IMR-90 (cell line): ENCODE measurements around the gene PAQR4. TPM values are rescaled to one million over a fixed set of nuclear protein-coding genes. Genes with fewer than 3 reads are reported as not detected.
A peak's percentile ranks its signal among the peaks of the same experiment; 100 is the strongest.

Experiments used
- ATAC-seq: fragments of 200-7000 bp; cut with Tn5 transposase; 2 replicates; pipeline ENCODE4 v1.9.1; 2020; ENCODE audit warnings: low read depth, mild to moderate bottlenecking, moderate library complexity
- BruUV-seq: library from RNA; stranded (reverse); fragments of 400-500 nt; replicated peaks from 2 replicates; lab custom pipeline; 2021; lab: Mats Ljungman, UMichigan
- CTCF ChIA-PET: fragments of 300-600 bp; formaldehyde crosslinking; extraction: SDS; loops from one replicate; lab custom pipeline; 2021; ENCODE audit warnings: antibody characterized with exemption; lab: Yijun Ruan, JAX
- POLR2A ChIA-PET: fragments of 300-600 bp; sonication (Branson Sonifier 250); formaldehyde crosslinking; loops from one replicate; lab custom pipeline; 2022; ENCODE audit warnings: antibody characterized with exemption; ENCODE audit not compliant: unreplicated experiment; lab: Charles Lee
- DNase-seq: peaks from one replicate; pipeline ENCODE4 v3.0.0; 2013
- H2AFZ ChIP-seq: replicated peaks from 2 replicates; pipeline ENCODE3; 2013; ENCODE audit warnings: low read length, mild to moderate bottlenecking; ENCODE audit not compliant: poor library complexity
- H2AK5ac ChIP-seq: 2 replicates; pipeline ENCODE4 v1.6.1; 2013; ENCODE audit warnings: low read depth, low read length, inconsistent platforms
- H2AK9ac ChIP-seq: replicated peaks from 2 replicates; pipeline ENCODE3; 2013; ENCODE audit warnings: mild to moderate bottlenecking, low read depth, low read length, moderate library complexity; ENCODE audit not compliant: poor library complexity
- H2BK120ac ChIP-seq: 2 replicates; pipeline ENCODE4 v1.6.1; 2013; ENCODE audit warnings: low read depth, low read length, inconsistent platforms
- H2BK15ac ChIP-seq: 3 replicates; pipeline ENCODE4 v1.6.1; 2013; ENCODE audit warnings: low read depth, low read length, inconsistent platforms
- H2BK20ac ChIP-seq: 2 replicates; pipeline ENCODE4 v1.6.1; 2013; ENCODE audit warnings: low read depth, mild to moderate bottlenecking, inconsistent platforms, low read length, moderate library complexity
- H2BK5ac ChIP-seq: 2 replicates; pipeline ENCODE4 v1.6.1; 2013; ENCODE audit warnings: mild to moderate bottlenecking, low read depth, low read length, inconsistent platforms; ENCODE audit not compliant: poor library complexity, severe bottlenecking
- H3K14ac ChIP-seq: replicated peaks from 2 replicates; pipeline ENCODE4 v1.6.1; 2013; ENCODE audit warnings: low read depth, low read length, inconsistent platforms
- H3K18ac ChIP-seq: 2 replicates; pipeline ENCODE4 v1.6.1; 2013; ENCODE audit warnings: low read depth, low read length, control low read depth
- H3K23ac ChIP-seq: 2 replicates; pipeline ENCODE4 v1.6.1; 2013; ENCODE audit warnings: low read depth, low read length, inconsistent platforms
- H3K27ac ChIP-seq: 2 replicates; pipeline ENCODE4 v1.5.1; 2013; ENCODE audit warnings: mild to moderate bottlenecking, control low read depth, low read length; ENCODE audit not compliant: insufficient read depth
- H3K27me3 ChIP-seq: 2 replicates; pipeline ENCODE4 v1.6.1; 2013; ENCODE audit warnings: low read length; ENCODE audit not compliant: control insufficient read depth, insufficient read depth
- H3K36me3 ChIP-seq: 2 replicates; pipeline ENCODE4 v1.6.1; 2013; ENCODE audit warnings: low read length, mixed read lengths; ENCODE audit not compliant: control insufficient read depth, insufficient read depth
- H3K4ac ChIP-seq: 2 replicates; pipeline ENCODE4 v1.6.1; 2013; ENCODE audit warnings: low read depth, low read length, inconsistent platforms
- H3K4me1 ChIP-seq: 2 replicates; pipeline ENCODE4 v1.6.1; 2013; ENCODE audit warnings: low read length, mixed read lengths; ENCODE audit not compliant: control insufficient read depth, insufficient read depth
- H3K4me2 ChIP-seq: 2 replicates; pipeline ENCODE4 v1.6.1; 2013; ENCODE audit warnings: low read depth, mild to moderate bottlenecking, control low read depth, low read length, moderate library complexity
- H3K4me3 ChIP-seq: 2 replicates; pipeline ENCODE4 v1.5.1; 2013; ENCODE audit warnings: low read depth, mild to moderate bottlenecking, control low read depth, low read length, moderate library complexity; ENCODE audit not compliant: insufficient read depth
- H3K56ac ChIP-seq: 2 replicates; pipeline ENCODE4 v1.6.1; 2013; ENCODE audit warnings: low read length, inconsistent platforms; ENCODE audit not compliant: insufficient read depth; ENCODE audit errors: extremely low read depth
- H3K79me1 ChIP-seq, 2 experiments: 2 replicates each; pipeline ENCODE4 v1.6.1; 2013; ENCODE audit warnings: low read length in 2 of 2, inconsistent platforms in 1 of 2, low read depth in 1 of 2
- H3K9ac ChIP-seq: 2 replicates; pipeline ENCODE4 v1.6.1; 2013; ENCODE audit warnings: low read depth, low read length, control low read depth
- H3K9me1 ChIP-seq: 2 replicates; pipeline ENCODE4 v1.6.1; 2013; ENCODE audit warnings: low read length, inconsistent platforms; ENCODE audit not compliant: insufficient read depth
- H3K9me3 ChIP-seq: 2 replicates; pipeline ENCODE4 v1.6.1; 2013; ENCODE audit warnings: low read length; ENCODE audit not compliant: control insufficient read depth, insufficient read depth
- H4K20me1 ChIP-seq: 2 replicates; pipeline ENCODE4 v1.6.1; 2013; ENCODE audit warnings: low read length, inconsistent platforms; ENCODE audit not compliant: insufficient read depth
- H4K5ac ChIP-seq: 2 replicates; pipeline ENCODE4 v1.6.1; 2013; ENCODE audit warnings: mild to moderate bottlenecking, low read depth, low read length, control low read depth
- H4K8ac ChIP-seq, 2 experiments: 2 replicates each; pipeline ENCODE4 v1.6.1; 2013; ENCODE audit warnings: low read depth in 2 of 2, low read length in 2 of 2, control low read depth in 1 of 2, inconsistent platforms in 1 of 2
- H4K91ac ChIP-seq: 2 replicates; pipeline ENCODE4 v1.6.1; 2013; ENCODE audit warnings: low read depth, low read length, inconsistent platforms; ENCODE audit not compliant: insufficient read depth
- BHLHE40 ChIP-seq: fragments of 150-350 bp; IDR thresholded peaks from 2 replicates; pipeline ENCODE4 v1.6.1; 2016; ENCODE audit warnings: mild to moderate bottlenecking, low read depth, low read length
- CEBPB ChIP-seq: IDR thresholded peaks from 2 replicates; pipeline ENCODE4 v1.6.1; 2012; ENCODE audit warnings: low read depth, low read length, improper control_type of control experiment
- CHD1 ChIP-seq: IDR thresholded peaks from 2 replicates; pipeline ENCODE4 v1.6.1; 2012; ENCODE audit warnings: low read depth, low read length, improper control_type of control experiment
- FOS ChIP-seq: fragments of 150-350 bp; IDR thresholded peaks from 2 replicates; pipeline ENCODE4 v1.6.1; 2016; ENCODE audit warnings: low read depth, low read length
- MAFK ChIP-seq: IDR thresholded peaks from 2 replicates; pipeline ENCODE4 v1.6.1; 2012; ENCODE audit warnings: low read depth, low read length, improper control_type of control experiment
- MAZ ChIP-seq: IDR thresholded peaks from 2 replicates; pipeline ENCODE4 v1.6.1; 2012; ENCODE audit warnings: low read depth, mild to moderate bottlenecking, low read length, improper control_type of control experiment, moderate library complexity, borderline replicate concordance
- MXI1 ChIP-seq: IDR thresholded peaks from 2 replicates; pipeline ENCODE4 v1.6.1; 2012; ENCODE audit warnings: low read depth, mild to moderate bottlenecking, low read length, moderate library complexity, borderline replicate concordance
- NFE2L2 ChIP-seq: fragments of 150-350 bp; IDR thresholded peaks from 2 replicates; pipeline ENCODE4 v1.6.1; 2016; ENCODE audit warnings: low read depth, mild to moderate bottlenecking, low read length
- POLR2A ChIP-seq: IDR thresholded peaks from 2 replicates; pipeline ENCODE4 v1.6.1; 2012; ENCODE audit warnings: mild to moderate bottlenecking, low read depth, low read length
- RAD21 ChIP-seq: IDR thresholded peaks from 2 replicates; pipeline ENCODE4 v1.6.1; 2012; ENCODE audit warnings: low read length, improper control_type of control experiment
- RCOR1 ChIP-seq: IDR thresholded peaks from 2 replicates; pipeline ENCODE4 v1.6.1; 2012; ENCODE audit warnings: mild to moderate bottlenecking, low read length, improper control_type of control experiment; ENCODE audit not compliant: insufficient replicate concordance
- RFX5 ChIP-seq: IDR thresholded peaks from 2 replicates; pipeline ENCODE4 v1.8.0; 2012; ENCODE audit warnings: low read depth, mild to moderate bottlenecking, low read length, moderate library complexity
- SMC3 ChIP-seq: fragments of 150-350 bp; IDR thresholded peaks from 2 replicates; pipeline ENCODE4 v1.6.1; 2016; ENCODE audit warnings: low read depth, mild to moderate bottlenecking, antibody characterized with exemption, low read length, moderate library complexity
- WGBS, 2 experiments: methylation state at CpG; one replicate each; pipeline versions ENCODE4 v1.1.5 to v1.1.7; 2013; ENCODE audit warnings: missing lambda C conversion rate in 2 of 2; ENCODE audit not compliant: insufficient read length in 1 of 2; ENCODE audit errors: extremely low coverage in 2 of 2; 5-methylcytosine and 5-hydroxymethylcytosine counted together
- dilution Hi-C: fragments of 300-500 bp; cut with HindIII; formaldehyde crosslinking; loops from one replicate; pipeline ENCODE4 v1.14.3; 2018; ENCODE audit warnings: low sequenced_read_pairs; ENCODE audit not compliant: unreplicated experiment
- in situ Hi-C: fragments of 300-500 bp; cut with MboI; formaldehyde crosslinking; loops from 3 replicates; pipeline ENCODE4 v1.14.3; 2019; ENCODE audit warnings: low sequenced_read_pairs, inconsistent platforms, mixed read lengths
- intact Hi-C: fragments of 100-400 bp; cut with micrococcal nuclease; formaldehyde crosslinking; loops from 2 replicates; pipeline ENCODE4 v1.10.0; 2022
- polyA plus RNA-seq, 3 experiments: library from polyadenylated mRNA; depleted of rRNA; stranded (reverse); fragments of >200 nt; gene quantifications; 2 replicates each; pipeline ENCODE4 v1.2.3, GENCODE V29; 2012; ENCODE audit warnings: low replicate concordance in 1 of 3
- total RNA-seq: library from RNA; depleted of rRNA; stranded (reverse); fragments of >200 nt; gene quantifications from 2 replicates; pipeline ENCODE4 v1.2.3, GENCODE V29; 2012
- TF ChIP-seq, protein P1 (sequence below): fragments of 150-350 bp; IDR thresholded peaks from 2 replicates; pipeline ENCODE4 v1.6.1; 2017; ENCODE audit warnings: mild to moderate bottlenecking, antibody characterized with exemption, low read length, low read depth
- TF ChIP-seq, protein P2 (sequence below): conservative IDR thresholded peaks from 2 replicates; pipeline ENCODE4 v1.5.1; 2012; ENCODE audit warnings: mild to moderate bottlenecking, low read depth, low read length, improper control_type of control experiment
- TF ChIP-seq, protein P3 (sequence below): fragments of 150-350 bp; IDR thresholded peaks from 2 replicates; pipeline ENCODE4 v1.6.1; 2016; ENCODE audit warnings: low read depth, mild to moderate bottlenecking, low read length, moderate library complexity, borderline replicate concordance

The PAQR4 gene
- total and polyA plus RNA-seq, 2 of the 4 experiments (the other 2 are of a cell fraction), result 2.2 to 10.0 TPM

DNA sequence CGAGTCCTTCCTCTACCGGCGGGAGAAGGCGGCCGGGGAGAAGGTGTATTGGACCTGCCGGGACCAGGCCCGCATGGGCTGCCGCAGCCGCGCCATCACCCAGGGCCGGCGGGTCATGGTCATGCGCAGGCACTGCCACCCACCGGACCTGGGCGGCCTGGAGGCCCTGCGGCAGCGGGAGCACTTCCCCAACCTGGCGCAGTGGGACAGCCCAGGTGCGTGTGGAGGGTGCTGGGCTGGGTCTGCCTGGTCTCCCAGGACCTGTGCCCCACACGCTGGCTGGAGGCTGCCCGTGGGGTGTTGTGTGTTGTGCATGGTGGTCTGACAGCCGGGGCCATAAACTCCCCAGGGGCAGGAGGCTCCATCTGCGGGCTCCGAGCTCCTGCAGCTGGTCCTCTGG lies 32.0 kb upstream of the PAQR4 start:
- no peak overlapping the region for H4K8ac ChIP-seq
- no peak overlapping the region for H3K14ac ChIP-seq
- BruUV-seq, result no TSS peak
- no peak overlapping the region for H3K4ac ChIP-seq
- H4K91ac ChIP-seq, result no peak overlapping the region
- H3K4me1 ChIP-seq, result no peaks in the 10 kb centered on the region
- H3K9me3 ChIP-seq, result no peaks in the 10 kb centered on the region
- H3K23ac ChIP-seq, result no peak overlapping the region
- DNase-seq, result no peak
- intact Hi-C loops, result no loop called here
- H2BK20ac ChIP-seq, result no peak overlapping the region
- TF ChIP-seq MAZ (no peak), POLR2A (no peak), RCOR1 (no peak), RAD21 (no peak), FOS (no peak), SMC3 (no peak), RFX5 (no peak), CHD1 (no peak), BHLHE40 (no peak), NFE2L2 (no peak), MAFK (no peak), CEBPB (no peak), MXI1 (no peak)
- TF ChIP-seq, protein P1, sequence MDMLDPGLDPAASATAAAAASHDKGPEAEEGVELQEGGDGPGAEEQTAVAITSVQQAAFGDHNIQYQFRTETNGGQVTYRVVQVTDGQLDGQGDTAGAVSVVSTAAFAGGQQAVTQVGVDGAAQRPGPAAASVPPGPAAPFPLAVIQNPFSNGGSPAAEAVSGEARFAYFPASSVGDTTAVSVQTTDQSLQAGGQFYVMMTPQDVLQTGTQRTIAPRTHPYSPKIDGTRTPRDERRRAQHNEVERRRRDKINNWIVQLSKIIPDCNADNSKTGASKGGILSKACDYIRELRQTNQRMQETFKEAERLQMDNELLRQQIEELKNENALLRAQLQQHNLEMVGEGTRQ, result no peak
- TF ChIP-seq, protein P2, sequence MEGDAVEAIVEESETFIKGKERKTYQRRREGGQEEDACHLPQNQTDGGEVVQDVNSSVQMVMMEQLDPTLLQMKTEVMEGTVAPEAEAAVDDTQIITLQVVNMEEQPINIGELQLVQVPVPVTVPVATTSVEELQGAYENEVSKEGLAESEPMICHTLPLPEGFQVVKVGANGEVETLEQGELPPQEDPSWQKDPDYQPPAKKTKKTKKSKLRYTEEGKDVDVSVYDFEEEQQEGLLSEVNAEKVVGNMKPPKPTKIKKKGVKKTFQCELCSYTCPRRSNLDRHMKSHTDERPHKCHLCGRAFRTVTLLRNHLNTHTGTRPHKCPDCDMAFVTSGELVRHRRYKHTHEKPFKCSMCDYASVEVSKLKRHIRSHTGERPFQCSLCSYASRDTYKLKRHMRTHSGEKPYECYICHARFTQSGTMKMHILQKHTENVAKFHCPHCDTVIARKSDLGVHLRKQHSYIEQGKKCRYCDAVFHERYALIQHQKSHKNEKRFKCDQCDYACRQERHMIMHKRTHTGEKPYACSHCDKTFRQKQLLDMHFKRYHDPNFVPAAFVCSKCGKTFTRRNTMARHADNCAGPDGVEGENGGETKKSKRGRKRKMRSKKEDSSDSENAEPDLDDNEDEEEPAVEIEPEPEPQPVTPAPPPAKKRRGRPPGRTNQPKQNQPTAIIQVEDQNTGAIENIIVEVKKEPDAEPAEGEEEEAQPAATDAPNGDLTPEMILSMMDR, result no peak
- TF ChIP-seq, protein P3, sequence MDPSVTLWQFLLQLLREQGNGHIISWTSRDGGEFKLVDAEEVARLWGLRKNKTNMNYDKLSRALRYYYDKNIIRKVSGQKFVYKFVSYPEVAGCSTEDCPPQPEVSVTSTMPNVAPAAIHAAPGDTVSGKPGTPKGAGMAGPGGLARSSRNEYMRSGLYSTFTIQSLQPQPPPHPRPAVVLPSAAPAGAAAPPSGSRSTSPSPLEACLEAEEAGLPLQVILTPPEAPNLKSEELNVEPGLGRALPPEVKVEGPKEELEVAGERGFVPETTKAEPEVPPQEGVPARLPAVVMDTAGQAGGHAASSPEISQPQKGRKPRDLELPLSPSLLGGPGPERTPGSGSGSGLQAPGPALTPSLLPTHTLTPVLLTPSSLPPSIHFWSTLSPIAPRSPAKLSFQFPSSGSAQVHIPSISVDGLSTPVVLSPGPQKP, result no peak
- no peaks in the 10 kb centered on the region for H4K20me1 ChIP-seq
- in situ Hi-C loops, result no loop called here
- no peak overlapping the region for H2AK5ac ChIP-seq
- dilution Hi-C loops, result no loop called here
- no peak overlapping the region for H3K4me3 ChIP-seq
- no peak overlapping the region for H4K5ac ChIP-seq
- no peak overlapping the region for H3K4me2 ChIP-seq
- H3K9me1 ChIP-seq, result no peaks in the 10 kb centered on the region
- H2BK5ac ChIP-seq, result no peak overlapping the region
- no peak overlapping the region for H3K9ac ChIP-seq
- no peak overlapping the region for H2AK9ac ChIP-seq
- no peak for ATAC-seq
- H2BK120ac ChIP-seq, result no peak overlapping the region
- ChIA-PET POLR2A (no interaction called here), CTCF (no interaction called here)
- 100% methylated on average over 8 of the region's 24 CpGs; no CpG with 5 or more reads in 1 of the 2 experiments for WGBS, 2 experiments
- peaks cover 70% of the 10 kb centered on the region for H3K36me3 ChIP-seq
- H2AFZ ChIP-seq, result peak overlapping the region; percentile 32
- no peak overlapping the region for H3K56ac ChIP-seq
- H3K18ac ChIP-seq, result no peak overlapping the region
- no peak overlapping the region for H3K27ac ChIP-seq
- H3K27me3 ChIP-seq, result no peaks in the 10 kb centered on the region
- H3K79me1 ChIP-seq, result peaks cover 0 to 3% of the 10 kb centered on the region in 2 experiments; a peak in 1 of 4 replicates
- H2BK15ac ChIP-seq, result no peak overlapping the region
